HG03066 (cell line): ENCODE results near the gene CNKSR2.

ENCODE experiments used
- ATAC-seq: cut with Tn5 transposase; IDR thresholded peaks from one replicate; pipeline ENCODE4 v1.9.1; 2021; ENCODE audit warnings: low read depth; ENCODE audit not compliant: unreplicated experiment

The CNKSR2 gene

GRCh38 chrX:21374163-21374993, at the start of gene CNKSR2:
CNKSR2 (plus strand) TSS chrX:21374418; CDS start chrX:21374898, 480 bp downstream.
- ATAC-seq, result peak; percentile 64

GRCh38 chrX:21354725-21355124, 19.5 kb upstream of the CNKSR2 start:
- ATAC-seq, result no peak

GRCh38 chrX:21355831-21356230, 18.4 kb upstream of the CNKSR2 start:
- ATAC-seq, result no peak

DNA sequence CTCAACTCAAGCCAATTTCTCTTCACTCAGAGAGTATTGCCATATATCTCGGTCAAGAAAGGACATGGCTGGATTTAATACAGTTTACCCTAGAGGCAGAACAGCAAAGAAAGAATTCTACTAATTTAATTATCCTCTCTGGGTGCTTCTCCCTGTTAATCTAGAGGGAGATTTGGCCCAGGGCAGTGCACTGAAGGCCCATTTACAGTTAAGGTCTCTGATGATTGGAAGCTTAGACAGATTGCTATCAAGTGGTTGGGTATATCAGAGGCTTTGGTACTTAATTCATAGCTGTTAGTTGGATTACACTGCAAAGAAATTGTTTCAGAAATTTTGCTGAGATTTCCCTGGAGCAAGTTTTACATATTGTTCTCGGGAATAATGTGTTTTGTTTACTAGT, 4.6 kb upstream of the CNKSR2 start:
- no peak for ATAC-seq

DNA sequence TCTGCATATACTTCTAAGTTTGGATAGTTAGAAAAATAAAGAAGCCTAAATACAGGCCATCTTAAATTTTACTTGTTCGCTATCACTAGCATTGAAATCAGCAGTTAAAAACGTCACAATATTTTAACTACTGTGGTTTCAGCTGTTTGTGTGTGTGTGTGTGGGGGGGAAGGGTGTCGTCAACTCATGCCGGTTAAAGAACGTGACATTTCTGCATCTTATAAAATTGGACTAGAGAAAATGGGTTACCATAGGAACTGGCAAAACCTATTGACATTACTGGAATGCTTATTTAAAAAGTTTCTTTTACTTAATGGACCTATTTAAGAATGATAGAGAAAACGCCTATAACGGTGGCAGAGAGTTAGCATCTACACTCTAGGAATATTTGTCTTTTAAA, 1.2 kb upstream of the CNKSR2 start:
- ATAC-seq, result no peak

GRCh38 chrX:21373637-21374162, 518 bp upstream of the CNKSR2 start:
- ATAC-seq, result no peak

GRCh38 chrX:21374994-21375707, 933 bp downstream of the CNKSR2 start:
- no peak for ATAC-seq

- no peak for ATAC-seq
Measured at GRCh38 chrX:21375708-21376009, 1.4 kb downstream of the CNKSR2 start.

- no peak for ATAC-seq
Measured at GRCh38 chrX:21376636-21377035, 2.4 kb downstream of the CNKSR2 start.

DNA sequence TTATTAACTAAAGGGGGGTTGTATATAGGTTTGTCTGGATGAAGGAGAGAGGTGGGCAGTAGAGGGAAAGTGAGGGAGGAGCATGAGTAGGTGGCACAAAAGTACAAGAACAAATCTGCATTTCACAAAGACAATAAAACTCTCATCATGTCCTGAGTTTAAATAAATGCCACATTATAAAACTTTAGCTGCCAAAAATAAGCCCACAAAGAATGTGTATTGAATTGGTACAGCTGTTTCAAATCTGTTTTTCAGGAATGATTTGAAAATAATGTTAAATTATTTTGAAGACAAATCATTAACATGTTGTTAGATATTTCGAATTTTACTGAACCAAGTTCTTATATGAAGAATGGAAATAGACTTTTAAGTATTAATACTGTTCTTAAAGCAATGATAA, 5.8 kb downstream of the CNKSR2 start:
- ATAC-seq, result no peak

DNA sequence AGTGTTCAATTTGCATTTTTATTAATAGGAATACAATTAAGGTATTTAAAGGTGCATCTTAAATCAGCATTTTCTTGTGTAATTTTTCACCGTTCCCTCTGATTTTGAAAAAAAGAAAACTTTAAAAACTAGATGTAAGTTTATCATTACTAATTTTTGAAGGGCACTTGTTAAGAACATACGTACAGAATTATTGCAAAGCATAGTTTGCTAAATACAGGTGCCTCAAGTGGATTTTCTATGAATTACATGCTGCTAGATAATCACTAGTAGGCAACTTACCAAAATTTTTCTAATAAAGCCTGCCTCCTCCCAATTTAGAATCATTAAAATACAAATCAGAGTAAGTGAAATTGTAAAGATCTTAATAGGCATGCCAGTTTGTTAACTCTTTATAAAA, 8.5 kb downstream of the CNKSR2 start:
- no peak for ATAC-seq

DNA sequence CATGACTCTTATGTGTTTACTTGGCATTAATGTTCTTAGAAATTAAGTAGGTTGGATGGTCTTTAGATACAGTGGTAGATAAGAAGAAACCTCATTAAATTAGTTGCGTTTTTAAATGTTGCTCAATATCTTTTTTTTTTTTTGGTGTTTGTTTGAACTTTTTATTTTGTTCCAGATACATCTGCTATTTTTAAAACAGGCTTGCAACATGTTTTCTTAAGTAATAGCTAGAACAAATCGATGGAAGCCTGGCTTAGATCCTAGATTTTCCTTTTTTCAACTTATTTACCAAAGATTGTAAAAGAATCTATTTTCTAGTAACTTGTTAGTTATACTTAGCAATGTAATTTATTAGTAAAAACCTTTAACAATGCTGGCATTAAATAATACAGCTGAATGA, 9.3 kb downstream of the CNKSR2 start:
- ATAC-seq, result no peak

- no peak for ATAC-seq
Measured at GRCh38 chrX:21384178-21384577, 10.0 kb downstream of the CNKSR2 start.

GRCh38 chrX:21394792-21395191, 20.6 kb downstream of the CNKSR2 start:
- no peak for ATAC-seq

- no peak for ATAC-seq
Measured at GRCh38 chrX:21398426-21398825, 24.2 kb downstream of the CNKSR2 start.

DNA sequence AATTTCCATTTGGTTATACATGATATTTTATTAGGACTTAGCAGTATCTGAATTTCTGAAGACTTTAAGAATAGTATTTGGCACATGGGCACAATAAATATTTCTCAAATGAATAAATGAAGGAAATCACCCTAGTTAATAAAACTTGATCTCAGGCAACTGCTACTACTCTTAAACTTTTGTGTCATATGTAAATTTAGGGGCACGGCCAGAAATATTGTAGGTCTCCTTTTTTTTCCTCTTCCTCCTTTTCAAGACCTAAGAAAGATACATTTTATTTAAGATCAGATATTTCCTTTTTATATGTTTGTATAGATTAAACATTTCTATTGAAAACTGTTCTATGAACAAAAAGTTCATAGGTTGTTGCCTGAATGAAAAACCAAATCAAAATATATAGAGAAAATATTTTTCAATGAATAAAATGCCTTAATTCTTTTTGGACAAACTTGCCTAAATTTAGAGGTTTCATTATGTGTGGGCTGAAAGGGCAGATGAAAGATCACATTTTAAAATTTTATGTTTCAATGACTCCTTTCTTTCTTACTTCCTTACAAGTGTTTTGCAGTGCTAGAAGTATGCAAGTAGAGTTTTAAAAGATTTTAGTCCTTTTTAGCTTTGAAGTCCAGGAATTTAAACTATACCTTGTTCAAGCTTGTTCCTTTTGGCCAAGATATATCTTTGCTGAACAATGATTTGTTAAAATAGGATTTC, 26.3 kb downstream of the CNKSR2 start:
- no peak for ATAC-seq

- ATAC-seq, result no peak
Measured at GRCh38 chrX:21408307-21408706, 34.1 kb downstream of the CNKSR2 start.

- ATAC-seq, result no peak
Measured at GRCh38 chrX:21408788-21409187, 34.6 kb downstream of the CNKSR2 start.

- no peak for ATAC-seq
Measured at GRCh38 chrX:21412029-21412428, 37.8 kb downstream of the CNKSR2 start.

GRCh38 chrX:21412883-21413282, 38.7 kb downstream of the CNKSR2 start:
- no peak for ATAC-seq

- no peak for ATAC-seq
Measured at GRCh38 chrX:21427086-21427485, 52.9 kb downstream of the CNKSR2 start.
